ENCODE results near the gene TTI1.
"Not testable (repeated sequence)": the region's sequence is repeated elsewhere in the genome, so short reads cannot be mapped to it uniquely, and the experiment has no call there.

Gene TTI1

GRCh38 chr20:37986873-37987601, 46.2 kb downstream of the TTI1 start:
- no peak for FAIRE-seq

- FAIRE-seq, result no peak
Observed at GRCh38 chr20:37986044-37986858, 47.0 kb downstream of the TTI1 start.

GRCh38 chr20:37984018-37984785, 49.1 kb downstream of the TTI1 start:
- FAIRE-seq, result no peak

- no peak for FAIRE-seq
Observed at GRCh38 chr20:37983286-37983685, 50.0 kb downstream of the TTI1 start.

DNA sequence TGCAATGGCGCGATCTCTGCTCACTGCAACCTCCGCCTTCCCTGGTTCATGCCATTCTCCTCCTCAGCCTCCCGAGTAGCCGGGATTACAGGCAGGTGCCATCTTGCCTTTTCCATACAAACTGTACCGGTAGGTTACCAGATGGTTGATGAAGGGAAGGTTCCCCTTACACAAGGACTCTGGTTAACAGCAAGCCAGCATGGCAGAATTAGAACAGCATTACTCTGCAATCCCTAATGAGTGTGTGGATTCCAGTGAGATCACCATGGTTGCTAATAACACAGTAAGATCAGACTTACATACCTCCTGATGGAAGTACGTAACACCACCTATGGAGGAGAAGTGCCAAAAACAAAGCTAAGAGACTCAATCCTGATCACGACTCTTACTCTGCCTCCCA, 51.7 kb downstream of the TTI1 start:
- no peak for FAIRE-seq

DNA sequence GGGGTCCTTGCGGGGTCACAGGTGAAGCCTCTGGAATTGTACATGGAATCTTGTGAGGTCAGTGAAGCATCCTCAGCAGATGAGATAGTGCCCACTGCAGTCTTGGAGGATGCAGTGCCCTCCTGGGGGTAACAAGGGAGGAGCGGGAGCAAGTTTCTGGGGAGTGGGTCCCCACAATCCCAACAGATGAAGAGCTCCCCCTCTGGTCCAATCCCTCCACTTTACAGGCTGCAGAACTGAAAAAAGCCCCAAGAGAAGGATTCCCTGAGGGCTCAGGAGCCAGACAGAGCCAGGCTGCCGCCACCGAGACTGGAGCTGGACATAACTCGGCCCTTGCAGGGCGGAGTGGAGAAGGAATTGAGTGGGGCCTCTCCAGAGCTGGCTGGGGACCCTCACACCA, 52.4 kb downstream of the TTI1 start:
- FAIRE-seq, result no peak

GRCh38 chr20:37980383-37980782, 52.9 kb downstream of the TTI1 start:
- no peak for FAIRE-seq

DNA sequence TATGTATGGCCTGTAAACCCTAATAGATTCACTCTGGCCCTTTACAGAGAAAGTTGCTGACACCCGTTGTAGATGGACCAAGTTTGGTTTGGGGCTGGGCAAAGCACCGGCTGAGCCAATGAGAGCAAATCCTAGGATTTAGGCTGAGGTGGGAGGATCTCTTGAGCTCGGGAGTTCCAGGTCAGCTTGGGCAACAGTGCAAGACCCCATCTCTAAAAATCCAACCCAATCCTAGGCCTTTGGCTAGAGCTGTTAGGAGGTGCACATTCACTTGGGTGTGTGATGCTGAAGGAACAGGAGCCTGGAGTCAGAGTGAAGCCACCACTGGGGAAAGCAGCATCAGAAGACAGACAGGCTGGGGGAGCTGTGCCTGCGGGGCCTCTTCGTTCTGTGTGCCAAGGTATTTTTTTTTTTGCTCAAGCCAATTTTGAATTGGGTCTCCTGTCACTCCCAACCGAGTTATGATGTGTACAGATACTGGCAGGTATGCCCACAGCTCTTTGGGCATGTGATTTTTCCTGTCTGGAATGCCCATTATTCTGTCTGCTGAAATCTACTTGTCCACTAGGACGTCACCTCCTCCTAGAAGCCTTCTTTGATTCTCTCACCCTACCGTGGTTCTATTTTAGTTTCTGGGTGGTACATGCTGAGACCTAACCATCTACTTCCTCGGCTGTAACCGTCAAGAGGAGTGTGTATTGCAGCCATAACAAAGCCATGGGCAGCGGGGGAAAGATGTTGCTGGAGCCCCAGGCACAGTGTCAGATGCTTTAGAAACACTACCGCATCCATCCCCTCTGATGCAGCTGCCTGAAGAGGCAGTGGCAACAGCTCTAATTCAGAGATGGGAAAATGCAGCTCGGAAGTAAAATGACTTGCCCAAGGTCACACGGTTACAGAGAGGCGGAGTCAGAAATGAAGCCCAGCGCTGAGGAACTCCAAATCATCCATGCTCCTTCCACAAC, 54.0 kb downstream of the TTI1 start:
- FAIRE-seq, result no peak

GRCh38 chr20:37977786-37978185, 55.5 kb downstream of the TTI1 start:
- FAIRE-seq, result no peak

GRCh38 chr20:37977338-37977737, 55.9 kb downstream of the TTI1 start:
- no peak for FAIRE-seq

- no peak for FAIRE-seq
Observed at GRCh38 chr20:37976887-37977286, 56.4 kb downstream of the TTI1 start.

GRCh38 chr20:37973059-37973910, 60.0 kb downstream of the TTI1 start:
- no peak for FAIRE-seq

DNA sequence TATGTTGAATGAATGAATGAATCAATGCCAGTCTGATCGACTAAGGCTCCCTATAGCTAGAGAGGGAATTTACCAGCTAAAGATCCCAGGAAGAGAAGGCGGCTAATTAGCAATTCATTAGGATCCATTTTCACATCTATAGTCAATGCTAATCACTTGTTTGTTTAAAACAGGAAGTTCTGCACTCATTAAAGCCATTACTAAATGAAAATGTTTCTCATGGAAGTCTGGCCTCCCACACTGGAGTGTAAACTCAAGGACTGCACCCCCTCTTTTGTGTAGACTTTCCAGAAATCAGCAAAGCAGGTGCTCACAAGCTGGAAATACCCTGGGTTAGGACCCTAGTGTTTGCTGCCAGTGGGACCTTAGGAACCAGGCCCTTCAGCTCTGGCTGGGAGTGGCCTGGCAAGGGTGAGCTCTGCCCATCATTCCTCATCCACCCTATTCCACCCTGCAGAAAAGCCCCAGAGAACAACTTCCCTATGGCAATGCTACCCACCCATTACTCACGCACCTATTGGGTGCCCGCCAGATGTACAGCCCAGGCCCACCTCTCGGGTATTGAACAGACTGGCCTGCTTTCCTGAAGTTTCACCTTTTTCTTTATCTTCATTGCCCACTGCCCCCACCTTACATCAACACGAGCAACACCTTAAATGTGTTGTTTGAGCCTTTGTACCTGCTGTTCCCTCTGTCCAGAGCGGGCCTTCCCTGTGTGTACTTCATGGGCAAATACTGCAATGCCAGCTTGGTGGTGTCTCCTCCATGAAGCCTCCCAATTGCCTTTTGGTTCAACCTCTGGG, 60.8 kb downstream of the TTI1 start:
- FAIRE-seq, result no peak

DNA sequence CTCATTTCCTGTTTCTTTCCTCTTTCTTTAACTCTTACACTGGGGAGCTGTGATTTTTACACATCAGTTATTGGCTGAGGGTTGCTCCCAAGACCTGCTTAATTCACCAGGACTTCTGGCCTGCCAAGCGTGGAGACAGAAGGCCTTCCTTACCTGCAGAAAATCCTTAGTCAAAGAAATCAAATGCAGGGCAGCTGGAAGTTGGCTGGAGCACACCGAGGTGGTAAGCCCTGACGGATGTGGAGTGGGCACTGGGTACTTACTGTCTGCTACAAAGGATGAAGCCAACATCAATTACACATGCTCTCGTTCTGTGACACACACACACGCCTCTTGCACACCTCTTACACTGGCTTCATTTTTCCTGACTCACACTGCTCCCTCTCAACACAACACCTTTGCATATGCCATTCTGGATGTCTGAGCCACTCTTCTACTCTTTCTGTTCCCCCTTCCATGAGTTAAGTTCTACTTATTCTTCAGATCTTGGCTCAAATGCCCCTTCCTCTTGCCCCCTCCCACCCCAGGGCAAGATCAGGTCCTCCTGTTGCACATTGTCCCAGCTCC, 61.6 kb downstream of the TTI1 start:
- FAIRE-seq, result no peak

- no peak for FAIRE-seq
Observed at GRCh38 chr20:37970856-37971245, 62.4 kb downstream of the TTI1 start.

DNA sequence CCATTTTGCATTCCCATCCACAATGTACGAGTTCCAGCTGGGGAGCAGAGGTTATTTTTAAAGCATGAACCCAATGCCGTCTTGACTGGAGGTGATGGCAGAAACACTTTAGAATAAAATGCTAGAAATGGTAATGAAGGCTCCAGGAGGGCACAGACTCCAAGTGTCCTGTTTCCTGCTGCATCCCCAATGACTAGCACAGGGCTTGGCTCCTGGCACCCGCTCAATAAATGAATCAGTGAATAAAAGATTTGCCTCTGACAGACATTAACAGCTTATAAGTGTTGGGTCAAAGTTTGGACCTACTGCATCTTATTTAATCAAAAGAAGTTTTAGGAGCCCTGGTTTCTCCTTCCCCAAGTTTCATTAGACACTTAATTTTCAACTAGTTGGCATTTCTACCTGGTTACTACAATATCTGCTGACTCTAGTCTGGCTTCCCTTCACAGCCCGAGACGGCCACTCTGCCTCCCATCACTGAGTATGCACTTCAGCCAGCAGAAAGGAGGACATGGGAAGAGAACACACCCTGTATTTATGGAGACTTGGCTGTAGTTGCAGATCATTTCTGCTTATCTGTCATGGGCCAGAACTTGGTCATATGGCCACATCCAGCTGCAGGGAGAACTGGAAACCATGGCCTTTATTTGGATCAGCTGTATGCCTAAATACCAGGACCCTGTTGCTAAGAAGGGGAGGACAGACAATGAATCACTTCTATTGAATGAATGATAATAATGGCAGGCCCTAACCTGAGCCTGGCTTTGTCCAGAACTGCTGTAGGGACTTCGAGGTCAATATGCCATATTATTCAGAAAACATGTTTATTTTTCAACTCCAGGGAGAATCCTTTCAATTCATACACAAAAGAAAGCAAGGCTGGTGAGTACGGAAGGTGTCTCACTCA, 63.1 kb downstream of the TTI1 start:
- FAIRE-seq, result no peak

- no peak for FAIRE-seq
Observed at GRCh38 chr20:37968841-37969401, 64.3 kb downstream of the TTI1 start.

- not testable (repeated sequence) for FAIRE-seq
Observed at GRCh38 chr20:37963483-37963882, 69.8 kb downstream of the TTI1 start.

GRCh38 chr20:37961066-37961465, 72.2 kb downstream of the TTI1 start:
- no peak for FAIRE-seq
